HepG2 (cell line): Measurements from ENCODE around the gene TEAD1. TPM values are rescaled to one million over a fixed set of nuclear protein-coding genes. Genes with fewer than 3 reads are reported as not detected.

Experiments used
- ATAC-seq: fragments of 200-7000 bp; cut with Tn5 transposase; 3 replicates; pipeline ENCODE4 v1.9.1; 2020; ENCODE audit warnings: mild to moderate bottlenecking, moderate library complexity
- BruUV-seq: library from RNA; stranded (reverse); fragments of 400-500 nt; replicated peaks from 2 replicates; lab custom pipeline; 2021; lab: Mats Ljungman, UMichigan
- CTCF ChIA-PET: fragments of 300-600 bp; formaldehyde crosslinking; extraction: SDS; loops from one replicate; lab custom pipeline; 2021; ENCODE audit warnings: low total read pairs, inconsistent platforms, low intra/inter-chr PET ratio; lab: Yijun Ruan, JAX
- POLR2A ChIA-PET: fragments of 350-600 bp; sonication (Branson Sonifier 250); formaldehyde crosslinking; loops from one replicate; lab custom pipeline; 2020; ENCODE audit warnings: antibody characterized with exemption, inconsistent platforms; lab: Yijun Ruan, JAX
- DNase-seq: peaks from one replicate; pipeline ENCODE4 v3.0.0-alpha.2; 2015; ENCODE audit warnings: low spot score
- FAIRE-seq: peaks from 3 replicates; lab custom pipeline; 2011; peaks lifted over from hg19 to GRCh38; lab: Jason Lieb, UNC
- H2AFZ ChIP-seq: one replicate; pipeline ENCODE4 v1.6.1; 2011; ENCODE audit warnings: low read length, inconsistent platforms
- H3K27ac ChIP-seq: fragments of 300-600 bp; 3 replicates; pipeline ENCODE4 v1.8.0; 2011; ENCODE audit warnings: mixed run types, mild to moderate bottlenecking, mixed read lengths, low read length, inconsistent platforms; ENCODE audit not compliant: insufficient read depth; ENCODE audit errors: extremely low read length
- H3K27me3 ChIP-seq, 2 experiments: fragments of 200-600 bp in 1 of 2; 2 replicates in 1 of 2; 3 replicates in 1 of 2; pipeline versions ENCODE4 v1.6.0 to v1.8.0; 2011; ENCODE audit warnings: low read length in 2 of 2, mild to moderate bottlenecking in 2 of 2, moderate library complexity in 2 of 2, inconsistent platforms in 1 of 2; ENCODE audit not compliant: insufficient read depth in 2 of 2, control insufficient read depth in 1 of 2
- H3K36me3 ChIP-seq, 2 experiments: fragments of 200-600 bp in 1 of 2; replicated peaks in 1 of 2; 2 replicates in 1 of 2; 3 replicates in 1 of 2; pipeline versions ENCODE4 v1.5.1 to v1.8.0; 2011; ENCODE audit warnings: low read length in 2 of 2, inconsistent platforms in 1 of 2; ENCODE audit not compliant: insufficient read depth in 2 of 2, control insufficient read depth in 1 of 2
- H3K4me1 ChIP-seq: 2 replicates; pipeline ENCODE4 v1.5.1; 2012; ENCODE audit warnings: low read length, inconsistent platforms; ENCODE audit not compliant: insufficient read depth
- H3K4me2 ChIP-seq: 2 replicates; pipeline ENCODE4 v1.6.0; 2011; ENCODE audit warnings: low read depth, low read length, inconsistent platforms
- H3K4me3 ChIP-seq, 3 experiments: fragments of 200-600 bp in 1 of 3; sonication (generic), shearing (Covaris generic) in 1 of 3; replicated peaks in 1 of 3; 2 replicates each; pipeline ENCODE4 v1.5.1; 2011 to 2016; ENCODE audit warnings: low read length in 3 of 3, inconsistent platforms in 2 of 3, low read depth in 2 of 3, mild to moderate bottlenecking in 2 of 3, control low read depth in 1 of 3, mixed read lengths in 1 of 3; ENCODE audit not compliant: insufficient read depth in 1 of 3
- H3K79me2 ChIP-seq: one replicate; pipeline ENCODE4 v1.6.1; 2011; ENCODE audit warnings: low read length, inconsistent platforms; ENCODE audit not compliant: insufficient read depth
- H3K9ac ChIP-seq: 2 replicates; pipeline ENCODE4 v1.6.0; 2011; ENCODE audit warnings: mild to moderate bottlenecking, low read depth, low read length, inconsistent platforms; ENCODE audit not compliant: insufficient read depth
- H3K9me3 ChIP-seq: 2 replicates; pipeline ENCODE4 v1.5.1; 2012; ENCODE audit warnings: mild to moderate bottlenecking, low read length
- H4K20me1 ChIP-seq: 2 replicates; pipeline ENCODE4 v1.6.0; 2011; ENCODE audit warnings: inconsistent platforms, mild to moderate bottlenecking, low read length, moderate library complexity; ENCODE audit not compliant: insufficient read depth
- ARNTL ChIP-seq: sonication (generic); formaldehyde crosslinking; IDR thresholded peaks from 2 replicates; pipeline ENCODE4 v1.4.0; 2020; ENCODE audit warnings: mild to moderate bottlenecking, missing genetic modification reagents
- ATF7-NPFF ChIP-seq: sonication (generic); formaldehyde crosslinking; IDR thresholded peaks from 2 replicates; pipeline ENCODE4 v1.8.1; 2023; ENCODE audit warnings: mild to moderate bottlenecking, low read depth, missing genetic modification reagents, moderate library complexity
- BHLHE40 ChIP-seq: IDR thresholded peaks from 2 replicates; pipeline ENCODE4 v1.6.1; 2011; ENCODE audit warnings: low read length, improper control_type of control experiment
- CREBL2 ChIP-seq: sonication (generic); formaldehyde crosslinking; IDR thresholded peaks from 2 replicates; pipeline ENCODE4 v1.8.1; 2023; ENCODE audit warnings: missing genetic modification reagents, mild to moderate bottlenecking, borderline replicate concordance
- CSRNP2 ChIP-seq: sonication (generic); formaldehyde crosslinking; conservative IDR thresholded peaks from 2 replicates; pipeline ENCODE4 v1.8.0; 2022; ENCODE audit warnings: low read depth, missing genetic modification reagents
- HNF4A ChIP-seq: sonication (generic); formaldehyde crosslinking; IDR thresholded peaks from 2 replicates; pipeline ENCODE4 v1.4.0; 2020; ENCODE audit warnings: missing genetic modification reagents
- NFIB ChIP-seq: sonication (generic); formaldehyde crosslinking; IDR thresholded peaks from 2 replicates; pipeline ENCODE4 v1.9.0; 2021; ENCODE audit warnings: missing genetic modification reagents, mild to moderate bottlenecking, borderline replicate concordance
- NR0B2 ChIP-seq: sonication (generic); formaldehyde crosslinking; IDR thresholded peaks from 2 replicates; pipeline ENCODE4 v1.4.0; 2020; ENCODE audit warnings: mild to moderate bottlenecking, missing genetic modification reagents
- PAX8 ChIP-seq: sonication (generic); formaldehyde crosslinking; IDR thresholded peaks from 2 replicates; pipeline ENCODE4 v1.8.0; 2022; ENCODE audit warnings: mild to moderate bottlenecking, missing genetic modification reagents, borderline replicate concordance
- STAT5B ChIP-seq: sonication (generic); formaldehyde crosslinking; IDR thresholded peaks from 2 replicates; pipeline ENCODE4 v1.4.0; 2020; ENCODE audit warnings: missing genetic modification reagents
- TRIM24 ChIP-seq: sonication (generic); formaldehyde crosslinking; IDR thresholded peaks from 2 replicates; pipeline ENCODE4 v1.8.0; 2022; ENCODE audit warnings: mild to moderate bottlenecking, missing genetic modification reagents
- ZFP90 ChIP-seq: sonication (generic); formaldehyde crosslinking; IDR thresholded peaks from 2 replicates; pipeline ENCODE4 v1.8.0; 2022; ENCODE audit warnings: missing genetic modification reagents, mild to moderate bottlenecking, inconsistent platforms, borderline replicate concordance
- ZMYM4 ChIP-seq: sonication (generic); formaldehyde crosslinking; IDR thresholded peaks from 2 replicates; pipeline ENCODE4 v1.8.1; 2023; ENCODE audit warnings: mild to moderate bottlenecking, missing genetic modification reagents
- ZNF124 ChIP-seq: sonication (generic); formaldehyde crosslinking; IDR thresholded peaks from 2 replicates; pipeline ENCODE4 v1.4.0; 2020; ENCODE audit warnings: missing genetic modification reagents
- ZNF781 ChIP-seq: sonication (generic); formaldehyde crosslinking; IDR thresholded peaks from 2 replicates; pipeline ENCODE4 v1.5.1; 2020; ENCODE audit warnings: borderline replicate concordance, mild to moderate bottlenecking, missing genetic modification reagents; ENCODE audit errors: not compliant biosample characterization
- in situ Hi-C: cut with HindIII; loops from 2 replicates; pipeline ENCODE4 v1.10.0; 2017; ENCODE audit warnings: low pct_unique_long_range_greater_than_20kb; ENCODE audit not compliant: extremely low pct_ligation_motif_present
- intact Hi-C: fragments of 100-400 bp; cut with micrococcal nuclease; formaldehyde crosslinking; loops from one replicate; pipeline ENCODE4 v1.10.0; 2022; ENCODE audit not compliant: unreplicated experiment
- polyA plus RNA-seq, 8 experiments: library from polyadenylated mRNA; depleted of rRNA in 3 of 8; stranded (reverse) in 7 of 8; unstranded in 1 of 8; fragments of >200 nt; fragmentation: Illumina TruSeq in 4 of 8; extraction: Trizol in 4 of 8; gene quantifications; 2 replicates each; pipeline versions ENCODE4 v1.2.1 to v1.2.3, GENCODE V29; 2011 to 2016; ENCODE audit warnings: low read depth in 4 of 8, missing spikeins in 1 of 8, mixed read lengths in 1 of 8; ENCODE audit not compliant: insufficient read depth in 1 of 8
- total RNA-seq, 5 experiments: library from RNA; depleted of rRNA; stranded (reverse); fragments of >200 nt; fragmentation: Illumina TruSeq; extraction: Trizol; gene quantifications; 2 replicates each; pipeline ENCODE4 v1.2.3, GENCODE V29; 2016; ENCODE audit warnings: low read depth in 1 of 5
- TF ChIP-seq, protein P1 (sequence below): sonication (generic); formaldehyde crosslinking; IDR thresholded peaks from 2 replicates; pipeline ENCODE4 v1.4.0; 2020; ENCODE audit warnings: missing genetic modification reagents
- TF ChIP-seq, protein P2 (sequence below): sonication (generic); formaldehyde crosslinking; IDR thresholded peaks from 2 replicates; pipeline ENCODE4 v1.5.1; 2020; ENCODE audit warnings: mild to moderate bottlenecking, moderate library complexity, missing genetic modification reagents
- TF ChIP-seq, protein P3 (sequence below): sonication (generic); formaldehyde crosslinking; IDR thresholded peaks from 2 replicates; pipeline ENCODE4 v1.9.0; 2022; ENCODE audit warnings: low read depth, missing genetic modification reagents

The TEAD1 gene
- total and polyA plus RNA-seq, 2 of the 13 experiments (the other 11 are each of a cell fraction or from before 2014, with no cell fraction given): 20.1 to 30.5 TPM

DNA sequence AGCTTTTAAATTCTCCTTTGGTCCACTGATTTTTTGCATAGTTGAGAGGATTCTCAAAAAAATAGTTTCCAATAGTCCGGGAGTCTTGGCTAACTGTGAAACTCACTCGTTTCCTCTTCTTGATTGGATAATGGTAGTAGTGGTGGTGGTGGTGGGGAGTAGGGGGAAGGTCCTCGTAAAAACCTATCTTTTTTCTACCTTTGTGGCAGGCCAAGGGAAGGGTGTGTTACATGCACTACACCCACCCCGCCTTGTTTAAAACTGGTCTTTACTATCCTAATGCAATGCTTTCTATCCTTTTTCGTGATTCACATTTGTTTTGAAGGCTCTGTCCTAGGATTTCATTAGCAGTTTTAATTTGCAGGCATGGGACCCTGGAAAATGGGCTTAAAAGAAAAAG is 4.8 kb downstream of the TEAD1 start (continued):
- TF ChIP-seq, protein P1, sequence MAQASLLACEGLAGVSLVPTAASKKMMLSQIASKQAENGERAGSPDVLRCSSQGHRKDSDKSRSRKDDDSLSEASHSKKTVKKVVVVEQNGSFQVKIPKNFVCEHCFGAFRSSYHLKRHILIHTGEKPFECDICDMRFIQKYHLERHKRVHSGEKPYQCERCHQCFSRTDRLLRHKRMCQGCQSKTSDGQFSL: no peak
- TF ChIP-seq ARNTL (CRISPR knock-in tag) (no peak), ZFP90 (no peak), CREBL2 (CRISPR knock-in tag) (no peak), STAT5B (no peak), ZMYM4 (CRISPR knock-in tag) (no peak), BHLHE40 (no peak), NFIB (CRISPR knock-in tag) (no peak), HNF4A (CRISPR knock-in tag) (no peak), TRIM24 (CRISPR knock-in tag) (no peak)

DNA sequence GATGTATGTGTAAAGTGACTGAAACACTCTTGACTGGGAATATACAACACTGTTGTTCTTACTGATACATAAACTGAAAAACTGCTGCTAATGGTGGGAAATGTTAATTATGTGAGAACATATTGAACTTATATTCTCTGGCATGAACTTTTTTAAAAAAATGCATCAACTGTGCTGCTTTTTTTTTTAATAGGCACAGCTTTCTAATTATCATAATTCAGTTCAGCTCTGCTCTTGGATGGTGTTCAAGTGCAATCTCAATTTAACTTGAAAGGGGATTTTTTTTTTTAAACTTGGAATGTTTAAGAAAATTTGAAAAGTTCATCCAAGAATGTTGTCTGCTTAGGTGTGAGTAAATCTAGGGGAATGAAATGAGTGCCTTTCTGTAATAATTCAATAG is 5.2 kb downstream of the TEAD1 start:
- ATAC-seq (no peak), DNase-seq (no peak), FAIRE-seq (no peak)
- H3K4me1 ChIP-seq: peaks cover 84% of the 10 kb centered on the region
- no peak overlapping the region for H2AFZ ChIP-seq
- no peak overlapping the region for H3K27ac ChIP-seq
- H3K4me2 ChIP-seq: no peak overlapping the region
- H3K9me3 ChIP-seq: no peaks in the 10 kb centered on the region
- ChIA-PET CTCF (no interaction called here), POLR2A (interaction anchor here (1.5 to 3.0 kb wide), 2 partner anchors 13 to 166 kb away, joined by 4 to 20 read pairs; no protein-coding TSS in a partner anchor)
- H3K79me2 ChIP-seq: peaks cover 91% of the 10 kb centered on the region
- in situ Hi-C loops: loop anchor here (10.0 kb wide), 1 partner anchor 205 kb away; no protein-coding TSS in a partner anchor
- H4K20me1 ChIP-seq: peaks cover 17% of the 10 kb centered on the region
- no TSS peak for BruUV-seq
- no peaks in the 10 kb centered on the region for H3K27me3 ChIP-seq
- intact Hi-C loops: loop anchor here (5.0 kb wide), 2 partner anchors 123 to 148 kb away; no protein-coding TSS in a partner anchor
- no peak overlapping the region for H3K9ac ChIP-seq
- no peak overlapping the region for H3K4me3 ChIP-seq
- no peaks in the 10 kb centered on the region; a peak in 3 of 5 replicates for H3K36me3 ChIP-seq
- TF ChIP-seq CSRNP2 (CRISPR knock-in tag) (no peak), ZNF124 (CRISPR knock-in tag) (no peak), ZNF781 (CRISPR knock-in tag) (no peak), PAX8 (no peak), NR0B2 (CRISPR knock-in tag) (no peak), ATF7-NPFF (CRISPR knock-in tag) (no peak)
- TF ChIP-seq, protein P2, sequence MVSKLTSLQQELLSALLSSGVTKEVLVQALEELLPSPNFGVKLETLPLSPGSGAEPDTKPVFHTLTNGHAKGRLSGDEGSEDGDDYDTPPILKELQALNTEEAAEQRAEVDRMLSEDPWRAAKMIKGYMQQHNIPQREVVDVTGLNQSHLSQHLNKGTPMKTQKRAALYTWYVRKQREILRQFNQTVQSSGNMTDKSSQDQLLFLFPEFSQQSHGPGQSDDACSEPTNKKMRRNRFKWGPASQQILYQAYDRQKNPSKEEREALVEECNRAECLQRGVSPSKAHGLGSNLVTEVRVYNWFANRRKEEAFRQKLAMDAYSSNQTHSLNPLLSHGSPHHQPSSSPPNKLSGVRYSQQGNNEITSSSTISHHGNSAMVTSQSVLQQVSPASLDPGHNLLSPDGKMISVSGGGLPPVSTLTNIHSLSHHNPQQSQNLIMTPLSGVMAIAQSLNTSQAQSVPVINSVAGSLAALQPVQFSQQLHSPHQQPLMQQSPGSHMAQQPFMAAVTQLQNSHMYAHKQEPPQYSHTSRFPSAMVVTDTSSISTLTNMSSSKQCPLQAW: no peak
- TF ChIP-seq, protein P3, sequence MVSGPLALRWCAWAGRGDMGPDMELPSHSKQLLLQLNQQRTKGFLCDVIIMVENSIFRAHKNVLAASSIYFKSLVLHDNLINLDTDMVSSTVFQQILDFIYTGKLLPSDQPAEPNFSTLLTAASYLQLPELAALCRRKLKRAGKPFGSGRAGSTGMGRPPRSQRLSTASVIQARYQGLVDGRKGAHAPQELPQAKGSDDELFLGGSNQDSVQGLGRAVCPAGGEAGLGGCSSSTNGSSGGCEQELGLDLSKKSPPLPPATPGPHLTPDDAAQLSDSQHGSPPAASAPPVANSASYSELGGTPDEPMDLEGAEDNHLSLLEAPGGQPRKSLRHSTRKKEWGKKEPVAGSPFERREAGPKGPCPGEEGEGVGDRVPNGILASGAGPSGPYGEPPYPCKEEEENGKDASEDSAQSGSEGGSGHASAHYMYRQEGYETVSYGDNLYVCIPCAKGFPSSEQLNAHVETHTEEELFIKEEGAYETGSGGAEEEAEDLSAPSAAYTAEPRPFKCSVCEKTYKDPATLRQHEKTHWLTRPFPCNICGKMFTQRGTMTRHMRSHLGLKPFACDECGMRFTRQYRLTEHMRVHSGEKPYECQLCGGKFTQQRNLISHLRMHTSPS (CRISPR knock-in tag): no peak
